ENCODE measurements around the gene TBC1D25.

The TBC1D25 gene

GRCh38 chrX:48539345-48540027 is at the start of gene TBC1D25:
Gene TBC1D25 (plus strand): TSS chrX:48539714. CDS start chrX:48539798, 84 bp downstream.
- DNase-seq = peak; percentile 96

- no peak for DNase-seq
Observed at GRCh38 chrX:48489892-48490291, 49.6 kb upstream of the TBC1D25 start.

- no peak for DNase-seq
Observed at GRCh38 chrX:48490661-48491060, 48.9 kb upstream of the TBC1D25 start.

GRCh38 chrX:48491809-48492208 is 47.7 kb upstream of the TBC1D25 start:
- DNase-seq = no peak

- DNase-seq = no peak
Observed at GRCh38 chrX:48492293-48492910, 47.1 kb upstream of the TBC1D25 start.

GRCh38 chrX:48493890-48494364 is 45.6 kb upstream of the TBC1D25 start:
- no peak for DNase-seq

GRCh38 chrX:48496660-48497059 is 42.9 kb upstream of the TBC1D25 start:
- no peak for DNase-seq

- DNase-seq = no peak
Observed at GRCh38 chrX:48497871-48498270, 41.6 kb upstream of the TBC1D25 start.

- no peak for DNase-seq
Observed at GRCh38 chrX:48498374-48498809, 41.1 kb upstream of the TBC1D25 start.

- no peak for DNase-seq
Observed at GRCh38 chrX:48504261-48504660, 35.3 kb upstream of the TBC1D25 start.

- no peak for DNase-seq
Observed at GRCh38 chrX:48505481-48505880, 34.0 kb upstream of the TBC1D25 start.

- DNase-seq = no peak
Observed at GRCh38 chrX:48507246-48507645, 32.3 kb upstream of the TBC1D25 start.

- DNase-seq = peak; percentile 81
Observed at GRCh38 chrX:48508400-48509244, 30.9 kb upstream of the TBC1D25 start, which contains the start of gene PORCN. Gene PORCN (plus strand): TSS chrX:48508992. CDS start chrX:48509821, 829 bp downstream.

- DNase-seq = peak; percentile 11
Observed at GRCh38 chrX:48509245-48509590, 30.3 kb upstream of the TBC1D25 start.

- no peak for DNase-seq
Observed at GRCh38 chrX:48509619-48510018, 29.9 kb upstream of the TBC1D25 start.

GRCh38 chrX:48511560-48511959 is 28.0 kb upstream of the TBC1D25 start:
- DNase-seq = no peak

- DNase-seq = no peak
Observed at GRCh38 chrX:48512371-48512935, 27.1 kb upstream of the TBC1D25 start.

- DNase-seq = no peak
Observed at GRCh38 chrX:48513670-48514069, 25.8 kb upstream of the TBC1D25 start.

GRCh38 chrX:48514126-48514806 is 25.2 kb upstream of the TBC1D25 start:
- no peak for DNase-seq

GRCh38 chrX:48514868-48515460 is 24.6 kb upstream of the TBC1D25 start:
- no peak for DNase-seq

GRCh38 chrX:48515842-48516241 is 23.7 kb upstream of the TBC1D25 start:
- no peak for DNase-seq

- no peak for DNase-seq
Observed at GRCh38 chrX:48516285-48516684, 23.2 kb upstream of the TBC1D25 start.
